Loucy (cell line): ENCODE results near the gene PYGL.

Experiments
- EZH2phosphoT487 ChIP-seq: fragments of 200-600 bp; IDR thresholded peaks from 2 replicates; pipeline ENCODE4 v1.6.1; 2018; ENCODE audit warnings: antibody characterized with exemption, mild to moderate bottlenecking, moderate library complexity, borderline replicate concordance
- TF ChIP-seq, protein P1 (sequence below): fragments of 200-600 bp; sonication (generic); conservative IDR thresholded peaks from 2 replicates; pipeline ENCODE4 v1.5.1; 2014; ENCODE audit warnings: mild to moderate bottlenecking, antibody characterized with exemption, low read length

DNA sequence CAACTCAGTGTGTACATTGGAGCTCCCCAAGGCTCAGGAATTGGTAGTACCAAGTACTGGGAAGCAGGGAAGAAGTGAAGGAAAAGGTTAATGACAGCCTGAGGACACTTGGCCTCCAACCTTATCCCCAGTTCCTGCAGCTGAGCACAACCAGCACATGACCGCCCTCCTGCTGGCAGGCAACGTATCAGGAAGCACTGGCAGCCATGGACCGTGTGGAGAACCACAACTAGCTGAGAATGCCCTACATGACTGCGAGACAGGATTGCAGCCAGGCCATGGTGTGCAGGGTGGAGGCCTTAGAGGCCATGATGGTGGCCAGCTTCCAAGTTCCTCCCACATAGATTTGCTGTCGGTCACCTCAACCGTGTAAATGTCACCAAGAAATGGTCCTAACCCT lies 26.8 kb downstream of the PYGL start:
- TF ChIP-seq, protein P1, sequence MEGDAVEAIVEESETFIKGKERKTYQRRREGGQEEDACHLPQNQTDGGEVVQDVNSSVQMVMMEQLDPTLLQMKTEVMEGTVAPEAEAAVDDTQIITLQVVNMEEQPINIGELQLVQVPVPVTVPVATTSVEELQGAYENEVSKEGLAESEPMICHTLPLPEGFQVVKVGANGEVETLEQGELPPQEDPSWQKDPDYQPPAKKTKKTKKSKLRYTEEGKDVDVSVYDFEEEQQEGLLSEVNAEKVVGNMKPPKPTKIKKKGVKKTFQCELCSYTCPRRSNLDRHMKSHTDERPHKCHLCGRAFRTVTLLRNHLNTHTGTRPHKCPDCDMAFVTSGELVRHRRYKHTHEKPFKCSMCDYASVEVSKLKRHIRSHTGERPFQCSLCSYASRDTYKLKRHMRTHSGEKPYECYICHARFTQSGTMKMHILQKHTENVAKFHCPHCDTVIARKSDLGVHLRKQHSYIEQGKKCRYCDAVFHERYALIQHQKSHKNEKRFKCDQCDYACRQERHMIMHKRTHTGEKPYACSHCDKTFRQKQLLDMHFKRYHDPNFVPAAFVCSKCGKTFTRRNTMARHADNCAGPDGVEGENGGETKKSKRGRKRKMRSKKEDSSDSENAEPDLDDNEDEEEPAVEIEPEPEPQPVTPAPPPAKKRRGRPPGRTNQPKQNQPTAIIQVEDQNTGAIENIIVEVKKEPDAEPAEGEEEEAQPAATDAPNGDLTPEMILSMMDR, result no peak
- TF ChIP-seq EZH2phosphoT487, result no peak
